GM21737 (cell line): ENCODE measurements around the gene KCNG2.
A peak's percentile ranks its signal among the peaks of the same experiment; 100 is the strongest.
"Not testable (repeated sequence)": the region's sequence is repeated elsewhere in the genome, so short reads cannot be mapped to it uniquely, and the experiment has no call there.

ENCODE experiments used
- ATAC-seq: cut with Tn5 transposase; IDR thresholded peaks from one replicate; pipeline ENCODE4 v1.9.1; 2021; ENCODE audit warnings: mild to moderate bottlenecking, moderate library complexity; ENCODE audit not compliant: unreplicated experiment

KCNG2 gene

DNA sequence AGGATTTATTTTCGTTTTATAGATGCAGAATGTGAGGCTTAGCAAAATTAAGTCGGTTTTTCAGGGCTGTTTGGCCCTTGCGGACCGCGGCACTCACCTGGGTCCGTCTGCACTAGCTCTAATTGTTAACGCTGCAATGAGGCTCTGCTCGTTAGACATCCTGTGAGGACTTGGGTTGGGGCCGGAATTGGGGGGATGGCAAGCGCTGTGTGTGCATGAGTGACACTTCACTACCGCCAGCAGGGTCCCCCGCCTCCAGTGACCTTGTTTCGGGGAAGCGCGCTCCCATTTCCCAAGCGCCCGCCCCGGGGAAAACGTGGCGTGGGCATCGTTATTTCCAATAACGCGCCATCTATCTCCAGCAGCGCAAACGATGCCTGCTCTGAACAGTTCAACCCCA, 54.2 kb downstream of the KCNG2 start:
- no peak for ATAC-seq

DNA sequence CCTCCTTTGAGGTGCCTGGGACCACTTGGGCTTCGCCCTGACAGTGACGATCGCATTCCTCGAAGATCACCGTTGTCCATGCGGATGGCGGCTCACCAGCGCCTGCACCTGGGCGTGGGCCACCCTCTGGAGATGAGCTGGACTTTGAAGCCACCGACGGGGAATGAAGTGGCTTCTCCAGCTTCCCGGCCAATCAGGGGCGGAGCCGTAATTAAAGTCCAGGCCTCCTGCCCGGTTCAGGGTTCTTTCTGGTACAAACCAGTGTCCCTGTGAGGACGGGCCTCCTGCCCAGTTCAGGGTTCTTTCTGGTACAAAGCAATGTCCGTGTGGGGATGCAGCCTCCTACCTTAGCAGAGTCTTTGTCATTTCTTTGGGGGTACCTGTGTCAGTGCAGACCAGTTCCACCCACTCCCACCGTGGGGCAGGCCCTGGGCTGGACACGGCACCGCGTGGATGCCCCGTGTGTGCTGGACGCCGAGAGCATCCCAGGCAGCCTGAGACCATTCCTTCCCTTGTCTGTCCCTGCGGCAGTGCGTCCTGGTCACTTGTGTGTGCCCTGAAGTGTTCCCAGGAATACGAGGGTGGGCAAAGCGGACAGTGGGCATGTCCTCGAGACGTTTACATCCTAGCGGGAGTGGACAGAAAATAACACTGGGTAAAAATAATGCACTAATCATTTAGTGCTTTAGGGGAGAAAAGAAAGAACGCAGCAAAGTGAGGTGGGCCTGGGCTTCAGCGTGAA, 55.0 kb downstream of the KCNG2 start:
- no peak for ATAC-seq

DNA sequence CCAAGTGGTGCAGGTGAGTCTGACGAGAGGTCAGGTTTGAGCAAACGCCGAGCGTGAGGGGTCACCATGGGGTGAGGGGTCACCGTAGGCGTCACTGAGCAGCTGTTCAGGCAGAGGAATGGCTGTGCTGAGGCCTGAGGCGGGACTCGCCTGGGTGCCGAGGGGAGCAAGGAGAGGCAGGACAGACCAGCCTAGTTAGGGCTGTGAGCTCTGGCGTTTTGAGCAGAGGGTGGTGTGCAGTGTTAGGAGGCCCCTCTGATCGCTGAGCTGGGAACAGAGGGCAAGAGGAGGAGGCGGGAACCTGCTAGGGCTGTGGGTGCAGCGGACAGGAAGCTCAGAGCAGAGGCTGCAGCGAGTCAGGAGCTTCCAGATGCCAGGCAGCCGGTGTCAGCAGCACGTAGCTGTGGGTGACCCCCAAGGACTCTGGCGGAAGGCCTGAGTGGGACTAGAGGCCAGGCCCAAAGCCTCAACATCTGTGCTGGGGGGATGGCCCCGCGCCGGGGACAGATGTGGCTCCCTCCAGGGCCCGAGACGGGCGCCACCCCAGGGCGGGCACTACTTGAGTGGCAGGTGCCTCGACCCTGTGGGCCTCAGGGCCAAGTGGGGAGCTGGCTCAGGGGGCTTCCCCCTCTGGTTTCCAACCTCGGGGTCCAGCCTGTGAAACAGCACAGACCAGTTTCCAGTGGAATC, 55.7 kb downstream of the KCNG2 start:
- no peak for ATAC-seq

DNA sequence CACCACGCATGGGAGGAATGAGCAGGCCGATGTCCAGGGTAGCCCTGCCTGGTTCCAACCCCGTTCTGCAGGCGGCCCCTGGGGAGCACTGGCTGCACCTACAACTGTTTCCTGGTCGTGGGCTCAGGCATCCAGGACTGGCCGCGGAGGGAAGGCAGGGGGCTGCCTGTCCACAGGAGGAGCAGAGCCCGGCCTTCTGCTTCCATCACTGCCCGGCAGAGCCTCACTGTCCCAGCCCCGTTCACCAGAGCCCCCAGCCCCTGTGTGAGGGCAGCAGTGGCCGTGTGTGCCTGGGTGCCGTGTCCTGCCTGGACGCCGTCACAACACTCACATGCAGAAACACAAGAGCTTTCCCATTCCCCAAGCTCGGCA, 56.2 kb downstream of the KCNG2 start:
- ATAC-seq, result no peak

DNA sequence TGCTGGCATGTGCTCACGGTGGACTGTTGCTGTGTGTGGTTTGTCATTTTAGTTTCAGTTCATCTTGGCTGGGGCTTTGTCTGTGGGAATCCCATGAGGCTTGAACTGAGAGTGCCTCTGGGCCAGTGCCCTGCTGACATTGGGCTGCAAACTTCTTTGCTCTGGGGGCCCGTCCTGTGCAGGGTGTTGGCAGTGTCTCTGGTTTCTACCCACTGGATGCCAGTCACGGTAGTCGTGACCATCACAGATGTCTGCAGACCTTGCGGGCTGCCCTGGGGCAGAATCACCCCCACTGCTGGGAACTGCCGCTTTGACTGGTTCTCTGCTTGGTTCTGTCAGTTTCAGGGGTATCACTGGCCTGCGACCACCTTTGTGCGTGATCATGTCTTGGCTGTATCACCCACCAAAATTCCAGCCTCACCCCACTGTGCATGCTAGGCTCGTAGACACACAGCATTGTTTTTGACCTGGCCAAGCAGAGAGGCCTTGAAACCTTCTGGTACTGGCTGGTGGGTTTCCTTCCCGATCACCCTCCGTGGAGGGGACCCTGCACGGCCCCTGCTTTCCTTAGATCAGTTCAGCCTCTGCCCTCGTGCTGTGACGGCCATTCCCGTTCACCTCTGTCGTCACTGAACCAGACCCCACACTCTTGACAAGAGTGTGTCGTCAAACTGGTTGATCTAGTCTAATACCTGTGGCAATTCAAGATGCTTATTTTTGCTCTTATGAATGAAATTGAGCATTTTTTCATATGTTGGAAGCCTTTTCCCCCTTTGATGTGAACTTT, 57.6 kb downstream of the KCNG2 start:
- ATAC-seq, result peak; percentile 68

DNA sequence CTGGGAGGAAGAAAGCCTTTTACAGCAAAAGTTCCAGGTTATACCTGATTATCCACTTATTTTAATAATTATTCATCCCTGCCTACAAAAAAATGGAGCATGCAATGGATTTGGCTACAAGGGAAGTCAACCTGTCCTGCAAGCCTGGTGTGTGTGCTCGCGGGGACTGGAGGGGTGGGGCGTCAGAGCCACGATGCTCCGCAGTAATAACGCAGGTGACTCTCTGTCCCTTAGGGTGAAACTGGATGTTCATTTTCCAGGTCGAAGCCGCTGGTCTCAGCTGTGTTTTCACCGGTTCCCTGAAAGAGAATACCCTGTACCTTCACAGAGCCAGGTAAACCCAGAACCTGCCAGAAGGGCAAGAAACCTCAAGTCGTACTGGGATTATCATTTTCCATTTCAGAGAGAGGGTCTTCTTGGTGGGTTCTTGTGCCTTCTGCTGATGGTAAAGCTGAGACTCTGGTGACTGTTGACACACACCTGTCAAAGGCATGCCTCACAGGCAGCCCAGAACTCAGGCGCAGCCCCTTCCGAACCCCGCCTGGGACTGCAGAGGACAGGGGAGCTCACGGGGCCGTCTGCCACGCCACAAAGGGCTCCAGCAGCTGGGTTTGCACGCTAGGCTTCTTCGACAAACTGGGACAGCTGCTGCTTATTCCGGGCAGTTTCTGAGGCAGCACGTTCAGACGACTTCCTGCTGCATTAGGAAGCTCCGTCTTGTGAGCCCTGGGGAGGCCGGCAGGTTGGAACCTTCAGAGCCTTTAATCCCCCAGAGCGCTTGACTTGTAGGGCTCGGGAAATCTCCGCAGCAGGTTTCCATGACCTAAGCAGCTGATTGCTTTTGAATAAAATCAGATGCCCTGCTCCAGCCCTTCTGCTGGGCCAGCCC, 58.6 kb downstream of the KCNG2 start:
- peak; percentile 54 for ATAC-seq

DNA sequence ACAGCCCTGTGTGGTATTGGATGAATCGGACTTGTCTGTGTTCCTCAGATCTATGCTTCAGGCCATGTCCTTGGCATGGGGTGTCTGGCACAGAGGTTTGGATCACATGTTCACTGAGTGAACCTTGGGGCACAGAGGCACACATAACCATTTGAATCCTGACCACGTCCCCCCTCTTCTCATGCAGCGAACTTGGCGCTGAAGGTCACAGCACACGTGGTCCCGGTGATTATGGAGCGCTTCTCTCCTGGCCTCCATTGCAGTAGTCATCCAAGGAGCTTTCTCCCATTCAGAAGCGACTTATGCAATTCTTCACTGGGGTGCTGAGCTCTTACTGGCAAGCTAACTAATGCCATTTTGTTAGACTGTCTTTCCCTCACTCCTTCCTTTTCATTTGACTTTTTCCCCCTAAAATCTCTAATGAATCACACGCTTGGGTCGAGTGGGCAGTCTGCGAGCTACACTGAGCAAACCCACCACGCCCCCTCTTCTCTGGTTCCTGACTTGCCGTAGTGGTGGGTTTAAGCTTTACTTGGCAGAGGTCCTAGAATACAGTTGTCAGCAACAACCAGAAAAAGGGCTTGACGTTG, 59.4 kb downstream of the KCNG2 start:
- ATAC-seq, result no peak

DNA sequence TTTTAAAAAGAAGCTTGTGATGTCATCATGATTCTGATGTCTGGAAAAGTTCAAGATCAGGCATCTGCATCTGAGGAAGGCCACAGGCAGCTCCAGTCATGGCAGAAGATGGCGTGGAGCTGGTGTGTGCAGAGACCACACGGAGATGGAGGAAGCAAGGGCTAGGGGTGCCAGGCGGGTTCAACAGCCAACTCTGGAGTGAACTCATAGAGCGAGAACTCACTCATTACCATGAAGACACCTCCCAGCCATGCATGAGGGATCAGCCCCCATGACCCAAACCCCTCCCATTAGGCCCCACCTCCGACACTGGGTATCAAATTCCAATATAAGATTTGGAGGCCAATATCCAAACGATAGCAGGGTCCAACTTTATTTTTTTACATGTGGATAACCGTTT, 61.6 kb downstream of the KCNG2 start:
- ATAC-seq, result no peak

DNA sequence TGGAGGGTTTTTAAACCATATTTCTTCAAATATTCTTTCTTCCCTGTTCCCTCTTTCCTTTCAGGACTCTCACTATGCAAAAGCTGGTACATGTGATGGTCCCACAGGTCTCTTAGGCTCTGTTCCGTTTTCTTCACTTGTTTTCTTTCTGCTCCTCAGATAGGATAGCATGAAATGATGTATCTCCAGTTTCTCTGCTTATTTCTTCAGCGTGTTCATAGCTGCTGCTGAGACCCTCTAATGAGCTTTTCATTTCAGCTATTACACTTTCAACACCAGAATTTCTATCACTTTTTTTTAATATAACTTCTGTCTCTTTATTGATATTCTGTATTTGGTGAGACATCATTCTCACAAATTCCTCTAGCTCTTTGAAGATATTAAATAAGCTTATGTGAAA, 63.9 kb downstream of the KCNG2 start:
- no peak for ATAC-seq

DNA sequence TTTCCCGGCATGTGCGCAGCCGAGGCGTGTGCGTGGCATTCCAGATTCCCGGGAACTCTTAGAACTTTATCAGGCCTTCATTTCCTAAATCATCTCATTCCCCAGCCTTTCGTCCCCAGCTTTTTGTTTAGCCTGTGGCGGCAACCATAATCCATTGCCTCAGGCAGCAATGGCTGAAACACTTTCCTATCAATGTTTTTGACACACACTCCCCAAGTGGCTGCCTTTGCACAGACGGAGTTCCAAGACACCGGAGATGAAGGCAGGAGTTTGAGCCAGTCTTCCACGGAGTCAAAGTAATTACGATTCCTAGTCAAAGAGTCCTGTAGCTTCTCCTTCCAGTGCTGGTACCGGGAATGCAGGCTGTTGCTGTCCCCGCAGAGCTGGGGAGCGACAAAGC, 64.8 kb downstream of the KCNG2 start:
- no peak for ATAC-seq

DNA sequence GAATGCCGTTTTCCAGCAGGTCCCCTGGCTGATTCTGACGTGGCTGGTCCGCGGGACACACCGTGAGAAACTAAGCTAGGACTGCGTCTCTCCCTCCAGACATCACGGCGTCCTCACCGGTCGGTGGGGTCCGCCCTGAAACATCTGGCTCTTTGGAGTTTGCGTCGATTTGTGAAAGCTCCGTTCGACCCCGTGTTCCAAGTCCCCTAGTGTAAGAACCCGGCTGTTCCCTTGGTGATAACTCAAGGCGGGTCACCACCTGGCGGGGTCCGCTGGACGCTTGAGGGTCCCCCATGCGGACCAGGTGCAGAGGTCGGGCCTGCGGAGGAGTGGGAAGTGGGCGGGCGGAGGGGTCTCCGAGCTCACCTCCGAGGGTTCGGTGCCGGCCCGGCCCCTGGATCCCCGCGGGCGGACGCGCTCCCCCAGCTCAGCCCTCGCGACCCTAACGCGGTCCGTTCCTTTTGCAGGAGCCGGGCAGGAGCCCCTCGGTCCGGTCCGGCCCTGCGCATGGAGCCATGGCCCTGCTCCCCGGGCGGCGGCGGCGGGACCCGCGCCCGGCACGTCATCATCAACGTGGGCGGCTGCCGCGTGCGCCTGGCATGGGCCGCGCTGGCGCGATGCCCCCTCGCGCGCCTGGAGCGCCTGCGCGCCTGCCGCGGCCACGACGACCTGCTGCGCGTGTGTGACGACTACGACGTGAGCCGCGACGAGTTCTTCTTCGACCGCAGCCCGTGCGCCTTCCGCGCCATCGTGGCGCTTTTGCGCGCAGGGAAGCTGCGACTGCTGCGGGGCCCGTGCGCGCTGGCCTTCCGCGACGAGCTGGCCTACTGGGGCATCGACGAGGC, 65.6 kb downstream of the KCNG2 start:
- ATAC-seq, result no peak

DNA sequence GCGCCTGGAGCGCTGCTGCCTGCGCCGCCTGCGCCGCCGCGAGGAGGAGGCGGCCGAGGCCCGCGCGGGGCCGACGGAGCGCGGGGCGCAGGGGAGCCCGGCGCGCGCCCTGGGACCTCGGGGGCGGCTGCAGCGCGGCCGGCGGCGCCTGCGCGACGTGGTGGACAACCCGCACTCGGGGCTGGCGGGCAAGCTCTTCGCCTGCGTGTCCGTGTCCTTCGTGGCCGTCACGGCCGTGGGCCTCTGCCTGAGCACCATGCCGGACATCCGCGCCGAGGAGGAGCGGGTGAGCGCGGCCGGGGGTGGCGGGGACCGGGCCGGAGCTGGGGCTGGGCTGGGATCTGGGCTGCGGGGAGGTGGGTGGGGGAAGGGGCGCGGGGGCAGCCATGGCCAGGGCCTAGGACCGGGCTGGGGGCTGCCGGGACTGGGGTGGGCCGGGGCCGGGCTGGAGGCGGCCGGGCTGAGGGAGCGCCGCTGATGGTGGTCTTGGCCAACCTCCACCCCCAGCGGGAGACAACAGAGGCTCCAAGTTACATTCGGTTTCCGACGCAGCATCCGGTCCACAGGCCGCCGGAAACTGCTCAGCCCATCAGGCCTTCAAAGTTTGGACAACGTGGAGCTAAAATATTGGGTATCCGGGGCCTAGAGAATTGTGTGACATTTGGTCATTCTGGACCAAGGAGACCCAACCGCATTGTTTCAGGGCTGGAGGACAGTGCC, 66.4 kb downstream of the KCNG2 start:
- no peak for ATAC-seq

DNA sequence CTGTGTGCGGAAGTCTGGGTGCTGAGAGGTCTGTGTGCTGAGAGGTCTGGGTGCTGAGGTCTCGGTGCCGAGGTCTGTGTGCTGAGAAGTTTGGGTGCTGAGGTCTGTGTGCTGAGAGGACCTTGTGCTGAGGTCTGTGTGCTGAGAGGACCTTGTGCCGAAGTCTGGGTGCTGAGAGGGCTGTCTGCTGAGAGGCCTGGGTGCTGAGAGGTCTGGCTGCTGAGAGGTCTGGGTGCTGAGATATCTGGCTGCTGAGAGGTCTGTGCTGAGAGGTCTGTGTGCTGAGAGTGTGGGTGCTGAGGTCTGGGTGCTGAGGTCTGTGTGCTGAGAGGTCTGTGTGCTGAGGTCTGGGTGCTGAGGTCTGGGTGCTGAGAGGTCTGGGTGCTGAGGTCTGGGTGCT, 67.2 kb downstream of the KCNG2 start:
- ATAC-seq, result not testable (repeated sequence)

DNA sequence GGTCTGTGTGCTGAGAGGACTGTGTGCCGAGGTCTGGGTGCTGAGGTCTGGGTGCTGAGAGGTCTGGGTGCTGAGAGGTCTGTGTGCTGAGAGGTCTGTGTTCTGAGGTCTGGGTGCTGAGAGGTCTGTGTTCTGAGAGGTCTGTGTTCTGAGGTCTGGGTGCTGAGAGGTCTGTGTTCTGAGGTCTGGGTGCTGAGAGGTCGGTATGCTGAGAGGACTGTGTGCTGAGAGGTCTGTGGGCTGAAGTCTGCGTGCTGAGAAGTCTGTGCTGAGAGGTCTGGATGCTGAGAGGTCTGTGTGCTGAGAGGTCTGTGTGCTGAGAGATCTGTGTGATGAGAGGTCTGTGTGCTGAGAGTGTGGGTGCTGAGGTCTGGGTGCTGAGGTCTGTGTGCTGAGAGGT, 68.2 kb downstream of the KCNG2 start:
- not testable (repeated sequence) for ATAC-seq

DNA sequence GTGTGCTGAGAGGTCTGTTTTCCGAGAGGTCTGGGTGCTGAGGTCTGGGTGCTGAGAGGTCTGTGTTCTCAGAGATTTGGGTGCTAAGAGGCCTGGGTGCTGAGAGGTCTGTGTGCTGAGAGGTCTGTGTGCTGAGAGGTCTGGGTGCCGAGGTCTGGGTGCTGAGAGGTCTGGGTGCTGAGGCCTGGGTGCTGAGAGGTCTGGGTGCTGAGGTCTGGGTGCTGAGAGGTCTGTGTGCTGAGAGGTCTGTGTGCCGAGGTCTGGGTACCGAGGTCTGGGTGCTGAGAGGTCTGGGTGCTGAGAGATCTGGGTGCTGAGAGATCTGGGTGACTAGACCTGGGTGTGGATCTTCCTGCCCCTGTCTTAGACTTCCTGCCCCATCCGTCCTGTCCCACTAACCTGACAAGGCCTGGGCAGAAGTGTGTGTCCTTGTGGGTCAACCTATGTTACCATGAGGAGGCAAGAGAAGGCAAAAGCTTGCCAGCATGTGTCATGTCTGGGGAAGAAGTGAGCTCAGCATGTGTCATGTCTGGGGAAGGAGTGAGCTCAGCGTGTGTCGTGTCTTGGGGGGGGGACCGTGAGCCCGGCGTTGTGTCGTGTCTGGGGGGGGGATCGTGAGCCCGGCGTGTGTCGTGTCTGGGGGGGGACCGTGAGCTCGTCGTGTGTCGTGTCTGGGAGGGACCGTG, 69.3 kb downstream of the KCNG2 start:
- ATAC-seq, result no peak

DNA sequence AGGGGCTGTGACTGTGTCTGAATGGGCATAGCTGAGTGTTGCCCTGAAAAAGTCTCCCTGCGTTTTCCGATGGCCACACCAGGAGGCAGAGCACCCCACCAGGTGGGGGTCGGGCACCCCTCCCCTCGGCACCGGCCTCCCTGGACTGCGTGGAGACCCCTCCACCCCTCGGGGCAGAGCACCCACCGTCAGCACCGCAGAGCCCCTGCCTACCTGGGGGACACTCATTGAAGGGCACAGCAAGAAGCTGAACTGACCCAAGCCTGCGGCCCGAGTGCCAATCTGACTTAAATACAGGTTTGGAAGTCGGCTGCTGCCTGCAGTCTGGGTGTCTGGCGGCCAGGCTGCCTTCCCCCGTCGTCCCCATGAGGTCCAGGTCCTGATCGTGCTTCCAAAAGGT, 69.9 kb downstream of the KCNG2 start:
- ATAC-seq, result no peak

DNA sequence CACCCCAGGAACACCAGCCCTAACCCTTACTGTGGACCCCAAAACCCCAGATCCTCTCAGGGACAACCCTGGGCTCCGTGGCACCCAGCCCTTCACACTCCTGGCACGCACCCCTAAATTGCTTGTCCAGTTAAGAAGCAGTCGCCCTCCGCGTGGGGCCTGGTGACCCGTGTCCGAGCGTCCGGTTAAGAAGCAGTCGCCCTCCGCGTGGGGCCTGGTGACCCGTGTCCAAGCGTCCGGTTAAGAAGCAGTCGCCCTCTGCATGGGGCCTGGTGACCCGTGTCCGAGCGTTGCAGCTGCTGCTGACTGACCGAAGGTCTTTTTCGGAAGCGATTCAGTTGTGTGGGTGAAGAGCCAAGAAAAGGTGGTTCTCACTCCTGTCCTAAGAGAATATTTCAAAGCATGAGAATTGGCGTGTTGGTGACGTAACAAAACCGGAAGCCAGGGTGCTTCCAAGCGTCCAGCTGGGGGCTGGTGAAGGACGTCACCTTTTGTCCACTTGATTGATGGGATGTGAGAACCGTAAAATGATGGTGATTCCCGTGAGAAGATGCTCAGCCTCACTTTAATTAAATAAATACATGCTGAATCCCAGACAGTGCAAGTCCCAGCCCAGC, 70.5 kb downstream of the KCNG2 start:
- no peak for ATAC-seq
